Activated CD8-positive, alpha-beta memory T cell treated with anti-CD3 and anti-CD28 coated beads for 1 hour (primary cell): ENCODE measurements around the gene GNPNAT1.

Source experiments
- DNase-seq, 2 donors: peaks; one replicate each; pipeline ENCODE4 v3.0.0-alpha.2; 2020; ENCODE audit warnings: low read depth in 1 of 2; ENCODE audit errors: extremely low read depth in 1 of 2

Gene GNPNAT1

DNA sequence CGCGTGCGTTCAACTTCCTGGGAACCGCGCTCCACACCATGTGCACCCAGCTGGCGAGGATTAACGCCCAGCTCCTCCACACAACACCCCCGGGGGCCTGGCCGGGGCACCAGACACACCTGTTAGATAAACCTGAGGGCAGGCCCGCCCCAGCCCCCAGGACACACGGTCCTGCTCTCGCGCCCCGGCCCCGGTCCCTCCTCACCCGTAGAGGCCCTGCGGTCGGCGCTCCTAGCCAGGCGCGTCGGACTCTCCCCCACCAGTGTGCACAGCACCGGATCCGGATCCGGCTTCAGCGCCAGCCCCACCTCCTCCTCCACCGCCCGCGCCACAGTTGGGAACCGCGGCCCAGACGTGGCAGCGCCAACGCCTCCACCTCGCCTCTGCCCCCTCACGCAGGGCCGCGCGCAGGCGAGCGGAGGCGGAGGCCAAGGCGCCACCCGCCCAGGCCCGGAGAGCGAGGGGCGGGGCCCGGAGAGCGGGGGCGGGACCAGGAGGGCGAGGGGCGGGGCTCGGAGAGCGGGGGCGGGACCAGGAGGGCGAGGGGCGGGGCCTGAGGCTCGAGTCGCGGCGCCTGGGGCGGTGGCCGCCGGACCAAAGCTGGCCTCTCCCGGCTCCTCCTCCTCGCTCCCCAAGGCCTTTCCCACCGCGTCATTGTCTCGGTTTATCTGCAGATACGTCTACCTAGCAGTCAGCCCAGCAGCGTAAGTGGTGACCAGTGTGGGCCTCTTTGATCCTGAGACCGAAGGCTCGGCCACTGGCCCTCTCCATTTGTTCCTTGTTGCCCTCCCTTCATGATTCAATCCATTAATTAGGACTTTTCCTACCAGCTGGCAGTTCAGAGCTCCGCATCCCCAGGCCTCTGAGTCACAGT is at the start of gene GNPNAT1:
TSS of gene GNPNAT1 (minus strand) at position 385 of the 874 bp plus-strand sequence. CDS start 6,957 bp downstream, outside the sequence.
- peak; percentile 68 to 82 for DNase-seq

DNA sequence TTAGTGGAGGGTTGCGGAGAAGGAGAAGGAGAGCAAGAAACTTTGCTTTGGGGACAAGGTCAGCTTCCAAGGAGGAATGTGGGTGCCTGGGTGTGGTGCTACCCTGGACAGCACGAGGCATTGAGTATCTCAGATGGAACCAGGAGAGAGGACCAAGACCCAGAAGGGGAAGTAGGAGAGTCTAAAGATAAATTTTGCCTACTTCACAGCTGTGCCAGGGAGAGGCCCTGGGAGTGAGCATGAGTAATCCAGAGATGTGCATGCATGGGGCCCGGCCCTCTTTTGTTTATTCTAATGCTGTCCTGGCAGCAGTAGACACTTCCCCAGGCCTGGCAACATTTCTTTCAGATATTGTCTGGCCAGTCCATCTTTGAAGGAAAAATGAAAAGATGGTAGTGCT is 49.5 kb upstream of the GNPNAT1 start:
- no peak for DNase-seq

DNA sequence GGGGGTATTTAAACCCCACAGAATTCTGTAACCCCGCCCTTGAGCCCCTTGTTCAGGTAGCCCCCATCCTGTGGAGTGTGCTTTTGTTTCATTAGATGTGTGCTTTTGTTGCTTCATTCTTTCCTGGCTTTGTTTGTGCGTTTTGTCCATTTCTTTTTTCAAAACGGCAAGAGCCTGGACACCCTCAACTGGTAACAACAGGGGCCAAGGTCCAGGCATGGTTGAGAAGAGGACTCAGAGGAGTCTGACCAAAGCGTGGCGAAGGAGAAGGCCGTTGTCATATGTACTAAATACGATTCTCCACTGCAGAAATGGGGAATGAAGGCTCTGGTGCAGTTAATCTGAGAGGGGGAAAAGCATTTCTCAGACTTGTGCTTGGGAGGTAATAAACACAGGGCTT is 46.0 kb upstream of the GNPNAT1 start:
- no peak for DNase-seq

DNA sequence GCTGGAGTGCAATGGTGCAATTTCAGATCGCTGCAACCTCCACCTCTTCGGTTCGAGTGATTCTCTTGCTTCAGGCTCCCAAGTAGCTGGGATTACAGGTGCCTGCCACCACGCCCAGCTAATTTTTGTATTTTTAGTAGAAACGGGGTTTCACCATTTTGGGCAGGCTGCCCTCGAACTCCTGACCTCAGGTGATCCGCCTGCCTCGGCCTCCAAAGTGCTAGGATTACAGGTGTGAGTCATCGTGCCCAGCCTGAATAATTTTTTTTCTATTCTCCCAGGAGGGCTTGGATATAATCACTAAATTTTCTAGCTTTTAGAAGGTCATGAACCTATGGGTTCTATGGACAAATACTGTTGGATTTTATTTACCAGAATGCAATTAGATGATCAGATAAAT is 44.7 kb upstream of the GNPNAT1 start:
- no peak for DNase-seq

DNA sequence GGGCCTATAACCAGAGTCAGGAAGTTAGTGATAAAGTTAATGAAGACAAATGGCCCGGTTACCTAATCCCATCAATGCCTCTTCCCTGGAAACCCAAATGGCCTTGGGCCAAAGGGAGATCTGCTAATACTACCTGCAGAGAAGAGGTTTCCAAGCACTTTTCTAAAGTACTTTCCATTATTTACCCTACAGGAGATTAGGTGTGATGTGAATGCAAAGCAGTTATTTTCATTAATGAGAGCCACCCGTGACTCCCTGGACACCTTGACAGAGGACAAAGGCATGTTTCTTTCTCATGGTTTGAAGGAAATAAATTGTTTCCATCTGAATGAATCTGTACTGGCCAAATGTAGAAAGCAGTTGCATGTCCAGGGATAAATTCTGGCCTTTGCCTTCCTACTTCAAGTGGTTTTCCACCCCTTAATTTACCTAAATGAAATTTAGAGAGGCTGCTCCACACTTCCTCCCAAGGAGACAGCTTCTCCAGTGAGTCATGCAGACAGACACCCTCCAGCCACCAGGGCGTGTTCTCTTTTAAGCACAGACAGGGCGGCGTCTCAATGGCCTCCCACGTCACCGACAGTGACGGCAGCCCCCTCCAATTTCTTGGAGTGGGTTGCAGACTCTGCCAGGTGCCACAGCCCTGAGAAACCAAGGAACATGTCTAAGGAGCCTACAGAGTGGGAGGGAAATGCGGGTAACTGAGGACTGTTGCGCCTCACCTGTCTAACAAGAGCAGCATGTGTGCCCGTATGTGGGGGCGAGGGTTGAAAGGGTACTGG is 43.9 kb upstream of the GNPNAT1 start:
- DNase-seq: no peak

DNA sequence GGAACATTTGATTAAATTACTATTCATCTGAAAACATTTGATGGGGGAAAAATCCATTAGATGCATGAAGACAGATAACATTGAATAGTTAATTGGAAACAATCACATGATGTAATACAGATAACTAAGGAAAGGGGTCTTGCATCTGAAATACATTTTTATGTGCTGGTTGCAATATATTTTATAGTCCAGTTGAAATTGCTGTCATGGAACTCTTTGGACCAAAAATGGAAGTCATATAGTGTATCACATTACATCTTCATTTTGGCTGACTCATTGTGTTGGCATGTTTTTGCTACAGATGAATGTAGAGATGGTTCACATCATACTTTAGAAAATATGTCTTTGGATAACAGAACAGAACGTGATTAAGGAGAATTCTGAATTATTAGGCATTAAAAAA is 43.0 kb upstream of the GNPNAT1 start:
- no peak for DNase-seq

DNA sequence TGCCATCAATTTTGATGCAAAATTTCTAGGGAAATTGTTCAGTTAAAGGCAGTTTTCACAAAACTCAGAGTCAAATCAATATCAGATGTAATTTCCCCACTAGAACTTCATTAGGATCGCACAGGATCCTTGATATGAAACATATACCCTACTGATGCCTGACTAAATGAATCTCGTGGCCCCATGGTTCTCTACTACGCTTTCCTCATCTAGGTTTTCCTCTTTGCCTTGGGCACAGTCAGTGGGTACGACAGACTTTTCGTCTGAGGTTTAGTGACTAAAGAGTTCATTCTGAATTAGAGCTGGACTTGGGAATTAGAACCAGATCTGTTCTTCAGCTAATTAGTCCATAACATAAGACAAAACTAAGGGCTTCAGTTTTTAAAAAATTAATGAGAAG is 42.5 kb upstream of the GNPNAT1 start:
- no peak for DNase-seq

DNA sequence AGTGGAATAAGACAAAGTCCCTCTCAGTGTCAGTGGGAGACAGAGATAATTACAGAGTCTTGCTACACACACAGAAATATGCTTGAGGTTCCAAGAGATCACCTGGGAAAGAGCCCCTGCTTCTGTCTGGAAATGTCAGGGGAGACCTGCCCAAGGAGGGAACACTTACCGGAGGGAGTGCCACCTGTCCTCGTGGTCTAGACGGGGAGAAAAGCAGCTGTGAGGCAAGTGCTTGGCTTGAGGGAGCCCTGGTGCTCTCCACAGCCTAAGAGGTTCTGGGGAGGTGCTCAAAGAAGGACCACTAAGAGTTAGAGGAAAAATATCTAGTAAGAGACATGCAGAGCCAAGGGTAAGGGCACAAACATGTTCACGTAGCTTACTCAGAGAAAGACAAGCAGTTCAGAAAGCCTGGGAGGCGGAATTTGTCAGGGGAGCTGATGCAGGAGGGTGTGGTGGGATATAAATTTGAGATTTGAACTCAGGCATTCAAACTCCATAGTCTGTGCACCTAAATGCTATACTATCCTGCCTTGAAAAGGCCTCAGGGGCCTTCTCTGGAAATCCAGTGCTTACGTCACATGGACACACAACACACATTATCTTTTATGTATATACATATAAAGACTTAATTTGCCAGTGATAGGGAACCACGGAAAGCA is 38.2 kb upstream of the GNPNAT1 start:
- DNase-seq: no peak

DNA sequence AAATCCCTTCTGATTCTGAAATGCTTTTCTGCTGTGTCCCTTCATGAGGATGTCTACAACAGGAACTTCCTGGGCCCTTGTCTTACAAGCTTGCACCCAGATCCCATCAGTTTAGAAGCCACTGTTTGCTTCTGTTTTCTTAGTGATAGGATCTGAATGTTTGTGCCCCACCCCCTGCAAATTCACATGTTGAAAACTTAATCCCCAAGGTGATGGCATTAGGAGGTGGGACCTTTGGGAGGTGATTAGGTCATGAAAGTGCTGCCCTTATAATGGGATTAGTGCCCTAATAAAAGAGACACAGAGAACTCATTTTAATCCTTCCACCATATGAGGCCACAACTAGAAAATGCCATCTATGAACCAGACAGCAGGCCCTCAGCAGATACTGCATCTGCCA is 36.0 kb upstream of the GNPNAT1 start:
- no peak for DNase-seq

DNA sequence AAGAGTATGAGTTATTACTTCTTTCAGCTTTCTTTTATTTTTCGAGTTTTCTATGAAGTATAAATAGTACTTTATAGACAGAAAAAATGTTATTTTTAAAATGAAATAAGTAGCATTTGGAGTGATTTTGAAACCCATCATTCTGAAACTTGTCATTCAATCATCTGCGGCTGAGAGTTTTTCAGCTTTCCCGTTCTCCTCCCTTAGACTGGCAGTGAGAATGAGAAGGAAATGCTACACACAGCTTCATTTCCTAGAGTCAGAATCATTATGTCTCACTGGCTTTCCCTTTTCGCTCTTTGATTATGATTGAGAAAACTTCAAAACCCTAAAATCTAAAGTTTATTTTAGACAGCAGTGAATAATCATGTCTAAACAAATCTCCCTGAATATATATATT is 33.7 kb upstream of the GNPNAT1 start:
- DNase-seq: no peak

DNA sequence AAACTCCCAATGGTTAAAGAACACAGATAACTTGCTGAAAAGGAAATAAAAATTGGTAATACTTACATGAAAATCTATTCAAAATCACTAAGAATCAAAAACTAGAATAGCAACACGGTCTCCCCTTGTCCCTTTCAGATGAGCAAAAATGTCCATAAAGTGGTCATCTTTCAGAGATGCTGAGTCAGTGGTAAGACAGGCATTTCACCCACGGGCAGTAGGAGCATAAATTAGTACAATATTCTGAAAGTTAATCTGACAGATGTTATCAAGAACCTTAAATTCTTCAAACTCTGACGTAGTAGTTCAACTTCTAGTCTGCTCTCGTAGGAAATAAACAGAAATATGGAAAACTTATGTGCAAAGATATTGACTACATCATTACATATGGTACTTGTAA is 33.1 kb upstream of the GNPNAT1 start:
- DNase-seq: no peak

DNA sequence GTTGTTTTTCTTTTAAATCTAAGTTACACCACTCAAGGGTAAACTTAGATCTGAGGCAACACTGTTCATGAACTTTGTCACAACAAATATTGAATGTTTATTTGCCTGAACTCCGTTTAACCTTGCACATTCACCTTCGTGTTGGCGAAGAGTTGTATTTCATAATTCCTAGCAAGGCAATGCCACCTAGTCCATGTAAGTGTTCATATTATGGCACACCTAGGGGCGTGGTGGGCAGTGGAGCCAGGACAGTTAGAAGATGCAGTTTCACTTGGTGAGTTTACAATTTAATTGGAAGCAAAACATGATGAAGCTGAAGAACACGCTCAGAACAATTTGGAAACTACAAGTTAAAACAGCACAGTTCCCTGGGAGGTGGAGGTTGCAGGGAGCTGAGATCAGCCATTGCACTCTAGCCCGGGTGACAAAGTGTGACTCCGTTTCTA is 30.4 kb upstream of the GNPNAT1 start:
- DNase-seq: no peak

DNA sequence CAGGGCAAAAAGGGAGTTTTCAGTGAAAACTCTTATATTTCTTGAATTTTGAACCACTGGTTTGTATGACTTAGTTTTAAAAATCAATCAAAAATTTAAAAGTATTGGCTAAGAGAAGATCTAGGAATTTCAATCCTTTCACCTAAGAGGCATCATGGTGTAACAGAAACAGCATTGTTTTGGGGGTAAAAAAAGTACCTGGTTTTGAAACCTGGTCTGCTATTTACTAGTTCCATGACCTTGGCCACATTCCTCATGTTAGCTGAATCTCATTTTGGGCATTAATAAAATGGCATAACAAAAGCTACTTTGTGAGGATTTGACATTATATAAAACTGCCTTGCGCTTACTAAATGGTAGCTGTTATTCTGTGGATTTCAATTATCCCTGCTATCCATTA is 16.7 kb upstream of the GNPNAT1 start:
- DNase-seq: no peak

DNA sequence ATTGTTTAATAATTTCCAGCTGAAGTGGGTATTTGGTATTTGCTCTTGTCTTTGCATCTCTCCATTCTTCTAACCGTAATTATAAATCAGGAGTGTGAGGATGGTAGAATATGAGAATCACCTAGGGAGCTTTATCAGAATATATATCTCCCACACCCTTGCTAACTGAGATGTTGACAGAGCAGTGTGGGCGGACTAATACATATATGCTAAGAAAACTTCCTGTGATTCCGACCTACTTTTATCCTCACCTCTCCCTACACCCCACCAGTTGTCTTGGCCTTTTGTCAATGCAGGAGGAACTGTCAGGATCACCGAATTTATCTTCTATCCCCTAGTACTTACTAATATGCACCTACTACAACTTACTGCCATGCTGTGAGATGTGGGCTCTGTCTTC is 14.7 kb upstream of the GNPNAT1 start:
- no peak for DNase-seq

DNA sequence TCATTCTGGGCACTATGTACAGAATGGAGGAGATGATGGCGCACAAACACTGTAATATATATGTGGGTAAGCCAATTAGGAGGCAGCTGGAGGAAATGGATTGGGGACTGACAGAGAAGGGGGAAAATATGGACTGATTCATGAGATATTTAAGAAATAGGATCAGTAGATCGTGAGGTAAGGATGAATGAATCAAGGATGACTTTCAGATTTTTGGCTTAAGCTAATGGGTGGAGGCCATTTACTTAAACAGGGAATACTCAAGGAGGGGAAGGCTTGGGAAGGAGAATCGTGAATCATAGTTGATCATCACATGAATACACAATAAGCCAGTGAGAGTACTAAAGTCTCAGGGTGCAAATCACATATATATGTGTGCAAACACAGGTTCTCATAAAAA is 11.2 kb upstream of the GNPNAT1 start:
- no peak for DNase-seq

DNA sequence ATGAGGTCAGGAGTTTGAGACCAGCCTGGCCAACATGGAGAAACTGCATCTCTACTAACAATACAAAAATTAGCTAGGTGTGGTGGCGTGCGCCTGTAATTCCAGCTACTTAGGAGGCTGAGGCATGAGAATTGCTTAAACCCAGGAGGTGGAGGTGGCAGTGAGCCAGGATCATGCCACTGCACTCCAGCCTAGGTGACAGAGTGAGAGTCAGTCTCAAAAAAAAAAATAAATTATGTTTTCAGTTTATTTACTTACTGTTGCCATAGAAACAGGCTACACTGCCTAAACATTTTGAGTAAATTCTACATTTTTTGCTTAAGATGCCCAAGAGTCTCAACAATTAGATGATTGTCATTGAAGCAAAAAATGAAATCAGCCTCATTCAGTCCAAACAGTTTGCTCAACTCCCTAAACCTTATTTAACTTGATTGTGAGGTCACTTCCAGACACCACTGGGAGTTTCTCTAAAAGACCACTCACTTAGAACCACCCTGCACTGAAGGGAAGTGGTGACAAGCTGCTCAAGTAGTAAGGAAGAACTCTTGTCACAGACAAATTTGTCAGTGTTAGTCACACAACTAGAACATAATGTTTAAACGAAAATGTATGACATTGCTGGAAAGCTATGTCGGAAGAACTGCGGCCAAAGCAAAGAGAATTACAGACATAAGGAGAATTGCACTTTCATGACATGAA is 9.8 kb upstream of the GNPNAT1 start:
- no peak for DNase-seq

DNA sequence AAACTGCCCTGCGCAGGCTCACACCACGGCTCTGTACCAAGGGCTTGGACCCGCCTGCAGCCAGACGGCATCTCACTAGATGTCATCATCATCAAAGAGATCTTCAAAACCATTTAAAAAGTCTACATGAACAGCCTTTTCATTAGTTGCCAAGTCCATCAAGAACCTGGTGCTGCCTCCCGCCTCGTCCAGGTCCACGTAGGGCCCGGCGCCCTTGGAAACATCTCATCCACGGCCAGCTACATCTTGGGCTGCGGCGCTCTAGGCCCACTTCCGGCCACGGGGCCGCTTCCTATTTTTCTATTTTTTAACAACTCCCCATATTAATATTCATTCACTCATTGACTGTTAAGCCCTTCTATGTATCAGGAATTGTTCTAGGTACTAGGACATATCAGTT is 7.4 kb upstream of the GNPNAT1 start:
- DNase-seq: no peak

DNA sequence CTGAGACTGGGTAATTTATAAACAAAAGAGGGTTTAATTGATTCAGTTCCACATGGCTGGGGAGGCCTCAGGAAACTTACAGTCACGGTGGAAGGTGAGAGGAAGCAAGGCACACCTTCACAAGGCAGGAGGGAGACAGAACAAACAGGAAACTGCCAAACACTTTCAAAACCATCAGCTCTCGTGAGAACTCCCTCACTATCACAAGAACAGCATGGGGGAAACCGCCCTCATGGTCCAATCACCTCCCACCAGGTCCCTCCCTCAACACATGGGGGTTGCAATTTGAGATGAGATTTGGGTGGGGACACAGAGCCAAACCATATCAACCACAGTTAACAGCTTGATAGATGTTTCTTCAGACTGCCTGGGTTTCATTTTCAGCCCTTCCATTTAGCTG is 6.2 kb upstream of the GNPNAT1 start:
- no peak for DNase-seq

DNA sequence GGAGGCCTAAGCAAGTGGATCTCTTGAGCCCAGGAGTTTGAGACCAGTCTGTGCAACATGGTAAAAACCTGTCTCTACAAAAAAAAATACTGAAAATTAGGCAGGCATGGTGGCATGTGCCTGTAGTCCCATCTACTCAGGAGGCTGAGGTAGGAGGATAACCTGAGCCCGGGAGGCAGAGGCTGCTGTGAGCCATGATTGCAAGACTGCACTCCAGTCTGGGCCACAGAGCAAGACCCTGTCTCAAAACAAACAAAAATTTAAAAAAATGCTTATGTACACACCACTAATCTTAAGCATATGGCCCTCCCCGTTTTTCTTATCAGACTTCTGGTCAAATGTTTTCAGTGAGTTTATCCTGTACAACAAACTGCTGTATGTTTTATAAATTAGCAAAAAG is 1.7 kb upstream of the GNPNAT1 start:
- no peak for DNase-seq

DNA sequence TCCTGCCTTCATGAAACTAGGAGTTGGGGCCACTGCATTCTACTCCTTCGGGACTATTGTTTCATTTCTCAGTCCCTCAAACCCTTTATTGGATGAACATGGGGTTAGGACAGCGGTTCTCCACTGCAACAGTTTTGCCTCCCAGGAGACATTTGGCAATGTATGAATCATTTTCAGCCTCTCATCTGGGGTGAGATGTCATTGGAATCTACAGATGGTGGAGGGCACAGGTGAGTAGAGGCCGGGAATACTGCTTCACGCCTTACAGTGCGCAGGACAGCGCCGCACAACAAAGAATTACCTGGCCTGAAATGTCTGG is 649 bp upstream of the GNPNAT1 start:
- DNase-seq: no peak

DNA sequence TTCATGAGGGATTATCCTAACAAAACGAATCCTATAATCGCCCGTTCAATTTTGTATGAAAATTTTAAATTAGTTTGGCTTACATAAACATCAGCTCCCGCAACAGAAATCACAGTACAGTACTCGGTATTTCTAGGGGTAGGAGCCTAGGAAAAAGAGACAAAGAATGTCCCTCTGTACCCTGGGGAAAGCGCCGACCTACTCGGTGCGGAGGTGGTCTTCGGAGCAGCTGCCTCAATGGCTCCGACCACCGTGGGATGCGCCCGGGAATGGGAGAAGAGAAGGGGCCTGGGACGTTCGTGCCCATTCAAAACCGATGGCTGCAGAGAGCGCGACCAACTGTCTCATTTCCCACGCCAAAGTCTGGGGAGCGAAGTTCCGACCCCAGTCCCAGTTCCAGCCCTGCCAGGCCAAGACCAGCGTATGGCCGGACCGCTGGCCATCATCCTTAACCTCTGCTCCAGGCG is 618 bp downstream of the GNPNAT1 start:
- no peak for DNase-seq
